Skin of body (tissue), 2 donors: ENCODE data around the gene PPM1J. TPM values are rescaled to one million over a fixed set of nuclear protein-coding genes. Genes with fewer than 3 reads are reported as not detected.

Experiments used
- DNase-seq: peaks from one replicate; lab custom pipeline; 2025; lab: John Stamatoyannopoulos, UW
- total RNA-seq: library from RNA; depleted of rRNA; stranded (reverse); fragments of >200 nt; gene quantifications from one replicate; pipeline ENCODE4 v1.2.3, GENCODE V29; 2014

Gene PPM1J
- total RNA-seq, 1 donor from 2014 or later, result 0.59 TPM

GRCh38 chr1:112688781-112689193 lies 26.3 kb downstream of the PPM1J start:
- DNase-seq, result peak; percentile 23

GRCh38 chr1:112687785-112688496 lies 27.2 kb downstream of the PPM1J start:
- DNase-seq, result no peak

GRCh38 chr1:112687361-112687760 lies 27.8 kb downstream of the PPM1J start:
- DNase-seq, result no peak

GRCh38 chr1:112686835-112687234 lies 28.3 kb downstream of the PPM1J start:
- no peak for DNase-seq

GRCh38 chr1:112686417-112686816 lies 28.7 kb downstream of the PPM1J start:
- DNase-seq, result no peak

- DNase-seq, result no peak
Observed at GRCh38 chr1:112685913-112686312, 29.2 kb downstream of the PPM1J start.

- DNase-seq, result no peak
Observed at GRCh38 chr1:112678605-112679004, 36.5 kb downstream of the PPM1J start.

- no peak for DNase-seq
Observed at GRCh38 chr1:112677501-112677900, 37.6 kb downstream of the PPM1J start.

- no peak for DNase-seq
Observed at GRCh38 chr1:112676543-112676942, 38.6 kb downstream of the PPM1J start.

GRCh38 chr1:112675728-112676381 lies 39.3 kb downstream of the PPM1J start:
- no peak for DNase-seq

- DNase-seq, result no peak
Observed at GRCh38 chr1:112674986-112675727, 40.0 kb downstream of the PPM1J start.

GRCh38 chr1:112674440-112674985 lies 40.6 kb downstream of the PPM1J start, which contains the start of gene MOV10:
MOV10 (plus strand) TSS chr1:112674659; CDS start chr1:112674913, 254 bp downstream.
- DNase-seq, result peak; percentile 60

- DNase-seq, result peak; percentile 60
Observed at GRCh38 chr1:112673592-112674439, 41.3 kb downstream of the PPM1J start.

GRCh38 chr1:112672842-112673241 lies 42.3 kb downstream of the PPM1J start:
- no peak for DNase-seq

GRCh38 chr1:112672009-112672408 lies 43.1 kb downstream of the PPM1J start:
- no peak for DNase-seq

- DNase-seq, result no peak
Observed at GRCh38 chr1:112666946-112667345, 48.2 kb downstream of the PPM1J start.

GRCh38 chr1:112665857-112666256 lies 49.3 kb downstream of the PPM1J start:
- no peak for DNase-seq
